ENCODE measurements around the gene ZBTB20.

GRCh38 chr3:114428044-114428595, 719.0 kb downstream of the ZBTB20 start:
- TF ChIP-seq CTCF (IDR thresholded peaks at IDR 0.05) (no peak), POLR2A (IDR thresholded peaks at IDR 0.05) (no peak)

Measured in right lobe of liver (tissue), 4 donors.